T-helper 9 cell (primary cell): Measurements from ENCODE around the gene VIL1.

Experiments
- DNase-seq: peaks from one replicate; pipeline ENCODE4 v3.0.0-alpha.2; 2020
- total RNA-seq, 2 donors: gene quantifications; one replicate each; lab custom pipeline; 2026; lab: John Stamatoyannopoulos, UW

VIL1 gene
- 0.07 to 0.72 reads per million in 2 donors for total RNA-seq

GRCh38 chr2:218418717-218419458 is at the start of gene VIL1:
Gene VIL1, plus strand, starts transcription at chr2:218419123. Its CDS starts 4,656 bp downstream, at chr2:218423779.
- no peak for DNase-seq

GRCh38 chr2:218369330-218369729 is 49.6 kb upstream of the VIL1 start:
- DNase-seq, result no peak

- DNase-seq, result no peak
Observed at GRCh38 chr2:218370410-218371063, 48.4 kb upstream of the VIL1 start.

GRCh38 chr2:218371983-218372350 is 47.0 kb upstream of the VIL1 start:
- DNase-seq, result no peak

GRCh38 chr2:218374795-218375194 is 44.1 kb upstream of the VIL1 start:
- no peak for DNase-seq

GRCh38 chr2:218375212-218375611 is 43.7 kb upstream of the VIL1 start:
- DNase-seq, result no peak

GRCh38 chr2:218378053-218378452 is 40.9 kb upstream of the VIL1 start:
- DNase-seq, result no peak

GRCh38 chr2:218381916-218382366 is 37.0 kb upstream of the VIL1 start, which contains the start of gene SLC11A1:
Gene SLC11A1, plus strand, starts transcription at chr2:218382273. Its CDS starts 96 bp downstream, at chr2:218382369.
- no peak for DNase-seq

GRCh38 chr2:218382785-218383184 is 36.1 kb upstream of the VIL1 start:
- no peak for DNase-seq

- no peak for DNase-seq
Observed at GRCh38 chr2:218383892-218384519, 34.9 kb upstream of the VIL1 start.

GRCh38 chr2:218384975-218385374 is 33.9 kb upstream of the VIL1 start:
- no peak for DNase-seq

GRCh38 chr2:218386505-218387368 is 32.2 kb upstream of the VIL1 start:
- no peak for DNase-seq

- DNase-seq, result no peak
Observed at GRCh38 chr2:218387369-218388194, 31.3 kb upstream of the VIL1 start.

- no peak for DNase-seq
Observed at GRCh38 chr2:218389333-218390150, 29.4 kb upstream of the VIL1 start.

- no peak for DNase-seq
Observed at GRCh38 chr2:218391202-218391601, 27.7 kb upstream of the VIL1 start.

- no peak for DNase-seq
Observed at GRCh38 chr2:218392459-218392858, 26.5 kb upstream of the VIL1 start.

- no peak for DNase-seq
Observed at GRCh38 chr2:218392891-218393462, 25.9 kb upstream of the VIL1 start.

GRCh38 chr2:218393750-218394290 is 25.1 kb upstream of the VIL1 start:
- no peak for DNase-seq

GRCh38 chr2:218394298-218395089 is 24.4 kb upstream of the VIL1 start:
- no peak for DNase-seq
